Myocyte (in vitro differentiated cells): ENCODE data around the gene NABP2. TPM values are rescaled to one million over a fixed set of nuclear protein-coding genes. Genes with fewer than 3 reads are reported as not detected.
"Not testable (repeated sequence)": the region's sequence is repeated elsewhere in the genome, so short reads cannot be mapped to it uniquely, and the experiment has no call there.

Experiments
- DNase-seq: peaks from one replicate; pipeline ENCODE4 v3.0.0-alpha.2; 2012; ENCODE audit warnings: low read depth
- total RNA-seq: library from RNA; depleted of rRNA; stranded (reverse); fragments of >200 nt; gene quantifications from 2 replicates; pipeline ENCODE4 v1.2.3, GENCODE V29; 2014

The NABP2 gene
- total RNA-seq, 1 donor from 2014 or later: 29.2 TPM

DNA sequence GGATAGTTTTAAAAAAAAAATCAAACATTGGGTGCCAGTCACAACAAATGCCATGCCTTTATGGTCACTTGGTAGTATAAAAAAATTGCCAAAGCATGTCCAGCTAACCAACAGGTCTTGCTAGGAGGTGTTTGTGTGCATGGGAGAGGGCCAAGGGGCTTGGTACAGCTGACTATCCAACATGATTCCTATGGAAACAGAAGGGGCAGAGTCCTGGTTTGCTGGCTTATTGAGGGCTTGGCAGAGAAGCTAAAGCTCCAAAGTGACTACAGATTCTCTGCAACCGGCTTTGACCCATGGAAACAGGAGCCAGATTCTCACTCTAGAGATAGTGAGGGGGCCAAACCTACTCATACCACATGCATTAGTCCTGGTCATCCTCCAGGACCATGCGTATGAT, 48.3 kb downstream of the NABP2 start:
- DNase-seq: not testable (repeated sequence)

- DNase-seq: no peak
Measured at GRCh38 chr12:56274299-56274698, 50.2 kb downstream of the NABP2 start.

GRCh38 chr12:56278905-56279304, 54.8 kb downstream of the NABP2 start:
- DNase-seq: no peak

Other genes with a start within 250 kb of the NABP2 start
- 14.0 and 15.8 TPM in 2 replicates for gene SUOX, start 227.1 kb upstream of the NABP2 start, total RNA-seq
- 1.1 and 3.0 TPM in 2 replicates for gene IKZF4, start 203.3 kb upstream of the NABP2 start, total RNA-seq
- 451 and 1,430 TPM in 2 replicates for gene RPS26, start 182.4 kb upstream of the NABP2 start, total RNA-seq
- 178 and 188 TPM in 2 replicates for gene ERBB3, start 144.2 kb upstream of the NABP2 start, total RNA-seq
- gene PA2G4, start 119.8 kb upstream of the NABP2 start, total RNA-seq: 233 and 241 TPM in 2 replicates
- 1,498 and 1,992 TPM in 2 replicates for gene RPL41, start 107.7 kb upstream of the NABP2 start, total RNA-seq
- 4.9 and 5.5 TPM in 2 replicates for gene ZC3H10, start 106.1 kb upstream of the NABP2 start, total RNA-seq
- 442 and 481 TPM in 2 replicates for gene ESYT1, start 96.1 kb upstream of the NABP2 start, total RNA-seq
- gene MYL6B, start 71.8 kb upstream of the NABP2 start, total RNA-seq: 3,936 and 4,339 TPM in 2 replicates
- gene MYL6, start 66.0 kb upstream of the NABP2 start, total RNA-seq: 883 and 1,119 TPM in 2 replicates
- 75.8 and 80.0 TPM in 2 replicates for gene SMARCC2, start 34.9 kb upstream of the NABP2 start, total RNA-seq
- 90.4 and 121 TPM in 2 replicates for gene RNF41, start 2.4 kb upstream of the NABP2 start, total RNA-seq
- gene SLC39A5, start 5.7 kb downstream of the NABP2 start, total RNA-seq: not detected in 2 replicates
- 31.3 and 31.8 TPM in 2 replicates for gene ANKRD52, start 34.0 kb downstream of the NABP2 start, total RNA-seq
- 87.8 and 112 TPM in 2 replicates for gene COQ10A, start 42.6 kb downstream of the NABP2 start, total RNA-seq
- 178 and 184 TPM in 2 replicates for gene CS, start 76.0 kb downstream of the NABP2 start, total RNA-seq
- gene CNPY2, start 91.6 kb downstream of the NABP2 start, total RNA-seq: 83.1 and 92.9 TPM in 2 replicates
- gene PAN2, start 109.7 kb downstream of the NABP2 start, total RNA-seq: 44.4 and 49.3 TPM in 2 replicates
- gene IL23A, start 114.5 kb downstream of the NABP2 start, total RNA-seq: 0.51 TPM in 1 of 2 replicates, not detected in the other
- gene STAT2, start 135.8 kb downstream of the NABP2 start, total RNA-seq: 196 and 202 TPM in 2 replicates
- not detected in 2 replicates for gene APOF, start 138.5 kb downstream of the NABP2 start, total RNA-seq
- 4.5 and 5.5 TPM in 2 replicates for gene TIMELESS, start 225.1 kb downstream of the NABP2 start, total RNA-seq
- gene MIP, start 230.3 kb downstream of the NABP2 start, total RNA-seq: 0.24 TPM in 1 of 2 replicates, not detected in the other
- gene SPRYD4, start 244.2 kb downstream of the NABP2 start, total RNA-seq: 2.1 and 2.4 TPM in 2 replicates